CD4-positive, alpha-beta T cell treated with Interleukin-4 for 1 hour (primary cell): ENCODE measurements around the gene ST7L.

ENCODE experiments used
- DNase-seq, 2 donors: peaks; one replicate each; pipeline ENCODE4 v3.0.0-alpha.2; 2020 to 2022

Gene ST7L

DNA sequence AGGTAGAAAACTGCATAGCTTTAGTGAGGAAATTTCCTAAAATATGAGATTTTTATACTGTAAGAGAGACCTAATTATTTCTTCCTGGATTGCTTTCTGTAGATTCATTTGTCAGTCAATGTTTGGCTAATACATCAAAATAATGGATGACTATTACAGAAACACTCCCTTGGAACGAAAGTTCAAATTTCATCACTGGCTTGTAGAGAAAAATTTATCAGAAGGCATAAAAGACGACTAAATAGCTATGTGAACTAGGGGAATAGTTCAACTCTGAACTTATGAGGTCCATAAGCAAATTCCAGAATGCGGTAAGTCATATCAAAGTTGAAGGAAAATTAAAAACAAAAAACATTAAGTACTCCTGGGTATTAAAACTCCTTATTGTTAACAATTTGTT lies 74.2 kb downstream of the ST7L start:
- DNase-seq = no peak

DNA sequence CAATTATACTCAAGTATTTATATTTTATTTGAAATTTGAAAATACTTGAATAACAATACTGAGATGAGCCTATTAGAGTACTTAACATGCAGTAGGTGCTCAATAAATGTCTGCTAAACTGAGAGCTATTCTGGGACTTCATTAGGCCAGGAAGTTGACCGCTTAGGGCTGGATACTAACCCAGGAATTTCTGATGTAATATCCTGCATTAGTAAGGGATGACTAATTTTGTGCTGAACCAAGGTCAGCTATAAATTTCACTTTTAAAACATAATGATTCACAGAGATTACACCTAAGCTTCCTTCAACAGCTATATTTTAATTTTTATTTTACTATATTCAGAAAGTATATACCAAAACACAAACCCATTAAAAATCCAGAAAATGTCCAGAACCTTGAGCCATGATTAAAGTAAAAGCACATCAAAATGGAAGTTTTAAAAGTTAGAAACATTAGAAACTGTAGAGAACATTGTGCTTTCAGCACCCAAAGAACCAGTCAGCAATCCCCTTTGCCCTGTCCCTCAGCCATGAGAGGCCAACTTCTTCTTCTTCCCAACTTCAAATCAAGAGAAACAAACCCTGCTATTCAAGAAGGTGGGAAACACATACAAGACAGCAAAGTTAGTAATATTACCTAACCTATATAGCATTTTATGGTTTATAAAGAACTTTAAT lies 74.8 kb downstream of the ST7L start:
- no peak for DNase-seq

DNA sequence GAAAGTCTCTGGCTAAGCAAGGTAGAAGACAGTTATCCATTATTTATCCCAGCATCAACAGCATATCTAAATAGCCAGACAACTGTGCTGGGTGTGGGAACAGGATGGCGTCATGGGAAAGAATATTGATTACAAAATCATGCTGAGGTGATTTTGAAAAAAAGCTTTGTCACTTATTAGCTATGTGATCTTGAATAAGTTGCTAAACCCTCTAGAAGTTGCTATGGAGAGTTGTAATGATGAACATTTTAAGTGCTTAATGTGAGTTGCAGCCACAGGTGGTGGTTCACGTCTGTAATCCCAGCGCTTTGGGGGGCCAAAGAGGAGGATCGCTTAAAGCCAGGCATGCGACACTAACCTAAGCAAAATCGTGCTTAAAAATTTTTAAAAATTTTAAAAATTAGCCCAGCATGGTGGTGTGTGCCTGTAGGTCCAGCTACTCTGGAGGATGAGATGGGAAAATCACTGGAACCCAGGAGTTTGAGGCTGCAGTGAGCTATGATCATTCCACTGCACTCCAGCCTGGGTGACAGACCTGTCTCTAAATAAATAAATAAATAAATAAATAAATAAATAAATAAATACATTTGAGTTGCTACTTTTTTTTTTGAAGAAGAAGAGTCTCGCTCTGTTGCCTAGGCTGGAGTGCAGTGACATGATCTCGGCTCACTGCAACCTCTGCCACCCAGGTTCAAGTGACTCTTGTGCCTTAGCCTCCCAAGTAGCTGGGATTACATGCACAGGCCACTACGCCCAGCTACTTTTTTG lies 76.6 kb downstream of the ST7L start:
- no peak for DNase-seq

DNA sequence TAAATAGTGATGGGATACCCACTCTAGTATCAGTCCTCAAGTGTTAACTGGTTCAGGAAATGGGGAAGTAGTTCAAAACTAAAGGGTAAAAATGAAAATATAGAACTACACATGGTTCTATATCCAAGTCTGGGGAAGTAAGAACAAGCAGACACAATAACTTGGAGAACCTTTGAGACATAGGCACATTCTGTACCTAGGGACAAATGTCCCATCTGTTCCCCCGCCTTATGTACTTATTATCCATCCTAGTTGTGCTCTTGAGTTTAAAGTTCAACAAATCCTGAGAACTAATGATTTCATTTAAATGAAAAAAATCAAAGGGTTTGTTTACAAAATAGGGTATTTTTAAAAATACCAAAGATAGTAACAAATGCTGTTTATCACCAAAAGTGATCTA lies 77.6 kb downstream of the ST7L start:
- DNase-seq = no peak

DNA sequence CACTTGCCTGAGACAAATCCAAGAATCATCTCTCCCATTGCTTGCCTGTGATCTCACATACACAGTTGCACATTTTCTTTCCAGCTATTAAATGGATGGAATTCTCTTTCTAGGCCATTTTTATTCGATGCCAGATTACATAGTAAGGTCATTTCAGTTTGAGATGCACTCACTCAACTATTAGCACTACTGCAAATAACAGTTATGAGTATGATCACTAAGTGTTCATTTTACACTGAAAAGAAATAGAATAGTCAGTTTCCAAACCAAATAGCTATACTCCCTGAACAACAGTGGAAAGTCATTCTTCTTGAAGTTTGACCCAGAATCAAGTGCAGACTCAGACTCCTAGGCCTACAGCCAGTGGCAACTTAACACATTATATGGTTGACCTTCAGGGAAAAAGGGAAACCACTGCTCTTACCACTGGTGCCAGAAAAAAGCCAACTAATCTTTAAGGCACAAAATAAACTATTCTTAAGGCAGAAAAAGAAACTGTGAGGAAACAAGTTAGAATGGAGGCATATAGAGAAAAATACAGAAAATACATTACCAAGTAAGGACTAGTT lies 78.6 kb downstream of the ST7L start:
- no peak for DNase-seq

DNA sequence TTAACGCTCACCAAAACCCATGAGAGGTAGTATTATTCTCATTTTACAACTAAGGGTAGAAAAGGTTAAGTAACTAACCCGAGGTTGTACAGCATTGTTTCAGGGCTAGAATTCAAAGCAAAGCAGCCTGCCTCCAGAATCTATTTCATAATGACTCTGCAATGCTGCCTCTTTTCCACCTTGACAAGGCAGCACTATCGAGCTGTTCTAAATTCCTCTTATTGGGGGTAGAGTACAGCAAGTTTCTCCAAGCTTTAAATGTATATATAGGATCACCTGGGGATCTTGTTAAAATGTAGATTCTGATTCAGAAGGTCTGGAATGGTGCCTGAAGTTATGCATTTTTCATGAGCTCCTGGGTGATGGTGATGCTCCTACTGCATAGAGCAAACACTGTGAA lies 80.1 kb downstream of the ST7L start:
- DNase-seq = no peak

DNA sequence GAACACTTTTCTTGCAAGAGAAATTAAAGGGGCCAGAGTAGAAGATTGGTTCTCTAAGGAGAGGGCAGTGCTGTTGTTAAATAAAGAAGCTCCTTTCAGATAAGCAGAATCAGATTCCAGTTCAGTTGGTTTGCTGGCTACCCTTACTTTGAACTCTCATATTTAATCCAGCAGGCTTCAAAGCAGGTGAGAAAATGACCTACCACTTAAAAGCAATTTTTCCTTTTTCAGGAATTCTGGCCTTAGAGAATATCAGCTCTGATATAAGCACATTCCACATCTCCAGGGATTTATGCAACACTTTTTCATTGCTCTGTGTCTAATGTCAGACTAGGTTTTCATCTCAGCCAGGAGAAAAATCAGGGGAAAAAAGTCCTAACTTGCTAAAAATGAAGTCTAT lies 81.5 kb downstream of the ST7L start:
- no peak for DNase-seq

DNA sequence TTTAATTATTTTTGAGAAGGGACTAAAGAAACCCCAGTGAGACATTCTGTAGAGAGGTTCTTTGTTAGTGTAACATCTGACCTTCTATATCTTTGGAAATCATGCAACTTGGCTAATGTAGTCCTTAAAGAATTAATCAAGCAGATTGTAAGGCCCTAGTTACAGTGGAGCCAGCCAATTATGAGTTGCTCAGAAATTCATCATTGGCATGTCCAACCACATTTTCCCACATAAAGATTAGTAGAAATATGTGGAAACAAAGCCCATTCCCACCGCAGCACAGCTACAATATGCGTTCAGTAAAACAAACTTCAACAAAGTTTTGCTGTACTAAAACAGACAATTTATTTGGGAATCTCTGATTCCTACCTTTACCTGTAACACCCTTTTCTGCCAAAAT lies 82.4 kb downstream of the ST7L start:
- no peak for DNase-seq

DNA sequence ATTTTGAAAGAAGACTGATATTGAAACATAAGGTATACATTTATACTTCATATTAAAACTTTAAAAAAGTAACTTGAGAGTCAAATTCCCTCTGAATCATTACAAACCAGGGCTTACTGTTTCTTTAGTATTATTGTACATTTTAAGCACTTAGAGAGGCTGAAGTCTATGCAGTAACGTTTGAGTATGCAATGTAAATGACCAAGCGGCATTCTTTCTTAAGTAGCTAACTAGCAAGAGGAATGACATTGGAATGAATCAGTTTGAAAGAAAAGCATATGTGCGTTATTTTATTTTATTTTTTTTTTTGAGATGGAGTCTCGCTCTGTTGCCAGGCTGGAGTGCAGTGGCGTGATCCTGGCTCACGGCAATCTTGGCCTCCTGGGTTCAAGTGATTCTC lies 85.9 kb downstream of the ST7L start:
- DNase-seq = no peak

DNA sequence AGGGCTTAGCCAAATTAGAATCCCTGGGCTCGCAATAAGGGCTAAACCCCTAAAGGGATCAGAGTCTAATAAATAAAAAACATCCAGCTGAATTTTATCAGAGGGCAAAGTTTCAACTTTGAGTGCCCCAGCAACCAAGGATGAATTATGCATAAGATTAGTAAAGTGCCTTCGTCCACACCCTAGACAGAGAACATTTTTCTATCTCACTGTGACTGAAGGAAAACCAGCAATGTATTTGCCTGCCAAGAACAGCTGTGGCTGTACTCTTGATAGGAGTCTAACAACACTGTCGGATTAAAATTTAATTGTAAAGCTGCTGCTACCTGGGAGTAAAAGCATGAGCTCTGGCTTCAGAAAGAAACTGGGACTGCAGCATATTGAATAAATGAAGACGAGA lies 86.9 kb downstream of the ST7L start:
- no peak for DNase-seq

DNA sequence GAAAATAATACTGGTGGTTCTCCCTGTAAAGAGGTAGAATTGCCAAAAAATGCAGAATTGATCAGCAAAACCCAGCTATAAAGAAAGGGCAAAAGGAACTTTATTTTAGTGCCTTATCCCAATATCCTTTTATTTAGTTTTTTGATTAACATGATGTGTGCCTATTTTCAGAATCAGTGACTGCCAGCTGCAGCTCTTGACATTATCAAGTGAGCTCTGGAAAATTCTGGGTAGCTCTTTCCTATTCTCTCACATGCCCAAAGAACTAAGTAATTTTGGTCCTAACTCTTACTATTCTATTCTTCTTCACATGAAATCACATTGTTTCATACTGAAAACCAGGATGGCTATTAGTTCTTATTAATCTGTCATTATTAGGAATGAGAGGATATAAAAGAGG lies 88.1 kb downstream of the ST7L start:
- DNase-seq = no peak

DNA sequence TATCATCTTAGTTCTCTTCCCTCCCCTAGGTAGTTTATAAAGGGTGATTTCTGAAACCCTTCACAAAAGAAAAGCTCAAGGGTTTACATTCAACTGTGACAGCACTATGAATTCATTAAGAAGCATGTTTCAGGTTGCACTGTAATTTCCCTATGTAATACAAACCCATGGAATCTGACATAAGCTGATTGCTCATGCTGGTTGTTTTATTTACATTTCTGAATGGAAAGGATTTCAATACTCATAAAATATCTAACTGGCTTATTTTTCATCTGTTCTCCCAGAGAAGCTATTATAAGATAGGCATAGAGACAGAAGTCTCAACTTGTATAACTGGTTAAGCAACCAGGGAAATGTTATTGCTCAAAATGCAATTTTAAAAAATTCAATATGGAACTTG lies 89.6 kb downstream of the ST7L start:
- DNase-seq = no peak

DNA sequence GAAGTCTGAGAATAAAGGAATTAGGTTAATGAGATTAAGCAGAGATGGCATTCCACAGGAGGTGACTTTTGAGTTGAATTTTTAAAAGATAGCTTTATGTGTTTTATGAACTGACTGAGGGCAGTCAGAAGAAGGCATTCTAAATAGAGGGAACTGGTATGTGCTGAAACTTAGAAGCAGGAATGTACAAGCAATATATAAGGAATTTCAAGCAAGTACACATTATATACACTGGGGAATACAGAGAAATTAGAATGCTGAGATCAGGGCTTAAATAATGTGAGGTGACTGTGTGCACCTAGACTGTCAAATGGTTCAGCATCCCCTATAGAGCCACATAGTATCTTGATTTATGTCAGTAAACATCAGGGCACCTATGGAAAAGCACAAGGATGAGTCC lies 90.9 kb downstream of the ST7L start:
- DNase-seq = no peak

DNA sequence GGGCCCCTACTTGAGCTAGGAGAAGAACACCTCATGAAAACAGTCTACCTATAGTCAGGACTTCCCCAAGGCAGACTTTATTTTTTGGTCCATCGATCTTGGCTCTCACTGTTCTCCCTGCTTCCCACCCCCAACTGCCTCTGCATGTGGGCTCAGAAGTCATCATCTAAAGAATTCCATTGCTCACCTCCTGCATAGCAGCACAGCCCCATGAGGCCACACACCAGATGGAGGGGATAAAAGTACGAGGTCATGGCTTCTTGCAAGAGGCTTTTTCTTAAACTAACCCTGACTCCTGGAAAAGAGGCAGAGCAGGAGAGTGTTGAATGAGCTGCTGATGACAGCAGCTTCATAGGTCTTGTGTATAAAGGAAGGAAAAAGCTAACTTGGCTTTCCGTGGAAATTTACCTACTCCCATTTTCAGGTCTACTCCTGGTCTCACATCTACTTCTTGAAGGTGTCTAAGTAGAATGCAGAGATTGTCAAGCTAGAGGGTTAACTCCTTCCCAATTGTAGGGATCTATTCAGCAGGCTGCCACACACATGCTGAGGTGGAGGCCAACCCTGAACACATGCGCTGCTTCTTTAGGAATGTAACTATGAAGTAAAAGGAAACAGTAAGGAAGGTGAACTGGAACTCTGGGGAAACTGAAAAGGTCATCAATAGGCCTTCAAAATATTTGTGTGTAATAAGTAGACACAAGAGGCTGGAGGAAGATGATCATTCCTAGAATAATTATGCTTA lies 91.5 kb downstream of the ST7L start:
- DNase-seq = no peak

DNA sequence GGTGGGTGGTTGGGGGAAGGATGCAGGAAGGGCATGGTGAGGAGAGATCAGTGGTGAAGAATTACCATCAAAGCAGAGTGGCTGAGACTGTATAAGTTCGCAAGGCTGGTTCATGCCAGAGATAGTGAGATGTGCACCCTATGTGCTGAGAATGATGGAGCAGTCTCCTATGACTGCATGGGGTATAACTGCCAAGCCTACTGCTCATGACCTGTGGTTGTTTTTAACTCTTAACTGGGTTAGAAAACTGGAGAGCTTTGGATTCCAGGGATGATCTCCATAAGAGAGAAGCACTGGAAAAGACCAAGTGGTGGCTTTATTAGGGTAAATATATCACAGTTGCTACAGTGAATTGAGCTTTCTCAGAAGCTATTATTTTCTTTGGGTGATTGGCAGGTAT lies 94.0 kb downstream of the ST7L start:
- no peak for DNase-seq

DNA sequence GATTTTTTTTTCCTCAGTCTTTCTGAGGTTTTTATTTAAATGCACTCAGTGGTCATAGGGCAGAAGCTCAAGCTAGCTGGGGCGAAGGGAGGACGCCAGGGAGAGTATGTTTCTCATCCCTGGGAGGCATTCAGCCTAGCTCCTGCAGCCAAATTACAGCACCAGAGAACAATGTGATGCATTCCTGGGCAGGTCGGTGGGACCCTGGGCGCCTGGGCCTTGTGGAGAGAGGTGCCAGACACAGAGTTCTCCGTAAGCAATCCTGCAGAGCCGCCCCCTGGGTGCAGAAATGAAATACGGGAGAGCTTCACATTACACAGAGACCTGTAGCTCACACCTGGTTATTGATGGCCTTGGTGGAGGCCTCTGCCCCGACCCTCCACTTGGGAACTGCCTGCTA lies 94.7 kb downstream of the ST7L start:
- no peak for DNase-seq

DNA sequence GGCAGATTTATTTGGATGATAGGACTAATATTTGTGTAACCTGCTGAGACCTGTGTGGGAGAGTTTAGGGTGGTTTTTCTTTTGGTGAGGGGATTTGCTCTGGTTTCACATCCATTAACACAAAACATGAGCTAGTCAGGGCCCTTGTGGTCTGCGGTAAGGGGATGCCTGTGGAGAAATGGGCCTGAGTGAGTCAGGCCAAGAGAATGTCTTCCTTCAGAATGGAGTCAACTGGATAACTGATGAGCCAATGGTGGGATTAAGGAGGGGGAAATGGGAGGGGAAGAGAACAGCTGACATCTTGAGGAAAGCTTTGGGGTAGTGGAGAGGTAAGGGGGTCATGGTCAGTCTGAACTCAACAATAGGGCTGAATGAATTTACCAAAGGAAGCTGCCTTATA lies 96.3 kb downstream of the ST7L start:
- DNase-seq = no peak

DNA sequence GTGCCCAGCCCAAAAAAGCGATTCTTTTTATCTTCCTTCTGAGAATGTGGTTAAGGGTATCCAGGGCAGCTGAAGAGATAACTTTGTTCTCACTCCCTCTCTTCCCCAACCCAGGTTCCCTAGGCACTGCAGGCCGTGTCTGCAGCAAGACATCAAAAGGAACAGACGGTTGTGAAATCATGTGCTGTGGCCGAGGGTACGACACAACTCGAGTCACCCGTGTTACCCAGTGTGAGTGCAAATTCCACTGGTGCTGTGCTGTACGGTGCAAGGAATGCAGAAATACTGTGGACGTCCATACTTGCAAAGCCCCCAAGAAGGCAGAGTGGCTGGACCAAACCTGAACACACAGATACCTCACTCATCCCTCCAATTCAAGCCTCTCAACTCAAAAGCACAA lies 98.8 kb downstream of the ST7L start:
- DNase-seq = no peak

DNA sequence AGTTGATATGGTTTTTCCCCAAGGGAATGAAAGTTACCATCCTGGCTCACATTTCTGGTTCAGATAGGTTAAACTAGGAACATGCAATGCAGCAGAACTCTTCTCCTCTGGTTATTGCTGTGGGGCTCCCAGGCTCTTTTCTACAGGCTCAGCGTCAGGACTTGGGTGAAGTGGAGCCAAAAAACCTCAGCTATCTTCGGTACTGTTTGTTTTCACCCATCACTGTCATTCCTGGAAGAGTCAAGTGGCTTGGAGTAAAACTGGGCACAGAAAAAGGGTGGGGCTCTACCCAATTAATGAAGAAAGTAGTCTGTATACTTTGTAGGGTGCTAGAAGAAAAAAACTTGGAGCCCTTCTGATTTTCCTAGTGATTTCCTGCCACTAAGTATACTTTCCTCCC lies 100.8 kb downstream of the ST7L start:
- no peak for DNase-seq

DNA sequence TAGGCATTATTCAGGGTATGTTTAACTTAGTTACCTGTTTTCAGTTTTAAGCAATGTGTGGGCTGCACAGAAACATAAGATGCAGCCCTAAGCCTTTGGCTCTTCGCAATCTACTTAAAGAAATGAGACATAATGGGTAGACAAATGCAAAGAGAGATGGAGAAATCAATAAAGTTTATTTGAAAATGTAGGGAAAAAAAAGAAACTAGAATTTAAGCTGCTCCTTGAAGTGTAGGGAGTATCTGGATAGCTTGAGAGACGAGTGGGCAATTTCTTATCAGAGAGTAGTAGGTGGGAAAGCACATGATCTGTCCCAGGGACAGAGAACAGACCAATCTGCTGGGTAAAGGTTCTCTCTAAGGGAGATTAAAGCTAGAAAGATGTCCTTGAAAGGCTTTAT lies 101.3 kb downstream of the ST7L start:
- no peak for DNase-seq

DNA sequence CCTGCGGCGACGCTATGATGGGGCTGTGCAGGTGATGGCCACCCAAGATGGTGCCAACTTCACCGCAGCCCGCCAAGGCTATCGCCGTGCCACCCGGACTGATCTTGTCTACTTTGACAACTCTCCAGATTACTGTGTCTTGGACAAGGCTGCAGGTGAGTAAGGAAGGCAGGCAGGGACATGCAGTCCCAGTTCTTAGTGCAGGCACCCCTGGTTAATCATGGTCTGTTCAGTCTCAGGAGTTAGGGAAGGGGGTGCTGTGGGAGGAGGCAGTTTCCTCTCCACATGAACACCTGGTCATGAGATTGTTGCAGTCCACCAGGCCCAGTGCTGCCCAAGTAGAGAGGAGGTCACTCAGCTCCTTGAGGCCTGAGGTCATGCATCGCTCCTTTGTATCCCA lies 101.7 kb downstream of the ST7L start:
- no peak for DNase-seq

DNA sequence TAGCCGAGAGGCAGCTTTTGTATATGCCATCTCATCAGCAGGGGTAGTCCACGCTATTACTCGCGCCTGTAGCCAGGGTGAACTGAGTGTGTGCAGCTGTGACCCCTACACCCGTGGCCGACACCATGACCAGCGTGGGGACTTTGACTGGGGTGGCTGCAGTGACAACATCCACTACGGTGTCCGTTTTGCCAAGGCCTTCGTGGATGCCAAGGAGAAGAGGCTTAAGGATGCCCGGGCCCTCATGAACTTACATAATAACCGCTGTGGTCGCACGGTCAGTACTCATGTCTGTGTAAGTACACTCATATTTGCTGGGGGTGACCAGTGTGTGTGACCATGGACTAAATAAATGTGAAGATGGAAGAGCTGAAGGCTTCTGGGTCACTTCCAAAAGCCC lies 102.8 kb downstream of the ST7L start:
- DNase-seq = no peak

DNA sequence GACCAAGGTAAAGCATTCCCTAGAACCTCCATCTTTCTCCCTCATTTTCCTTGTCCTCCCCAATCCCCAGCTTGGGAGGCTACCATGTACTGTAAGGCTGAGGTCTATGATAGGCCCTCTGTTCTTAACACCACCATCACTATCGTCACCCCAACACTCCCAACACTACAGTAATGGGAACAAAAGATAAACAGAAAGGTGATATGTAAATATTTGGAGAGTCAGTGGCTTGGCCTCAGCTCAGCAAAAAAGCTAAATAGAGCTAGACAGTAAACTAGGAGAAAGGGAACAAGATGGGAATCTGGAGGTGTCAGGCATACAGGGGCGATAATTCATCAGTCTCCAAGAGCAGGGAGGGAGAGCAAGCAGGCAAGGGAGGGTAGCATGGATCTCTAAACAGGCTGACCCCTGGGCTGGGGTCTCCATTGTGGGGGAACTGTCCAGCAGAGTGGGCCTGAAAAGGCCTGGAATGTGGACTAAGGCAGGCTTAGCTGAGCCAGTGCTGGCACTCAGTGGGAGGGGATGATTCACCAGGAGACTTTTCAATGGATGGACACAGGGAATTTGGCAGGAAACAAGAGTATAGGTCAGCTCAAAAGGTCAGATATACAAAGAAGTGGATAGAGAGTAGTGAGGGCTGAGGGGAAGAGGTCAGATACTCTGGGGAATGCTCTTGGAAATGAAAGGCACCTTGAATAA lies 103.5 kb downstream of the ST7L start:
- no peak for DNase-seq
